Upper lobe of right lung (tissue), 1 donor: Measurements from ENCODE around the gene TFIP11. TPM values are rescaled to one million over a fixed set of nuclear protein-coding genes. Genes with fewer than 3 reads are reported as not detected.

ENCODE experiments used
- ATAC-seq: fragments of 200-7000 bp; cut with Tn5 transposase; one replicate; pipeline ENCODE4 v1.9.1; 2020; ENCODE audit warnings: mild to moderate bottlenecking, moderate library complexity
- DNase-seq: peaks from one replicate; pipeline ENCODE4 v3.0.0-alpha.2; 2020
- H3K27ac ChIP-seq: fragments of 200-600 bp; one replicate; pipeline ENCODE4 v1.8.0; 2022
- H3K27me3 ChIP-seq: fragments of 200-600 bp; one replicate; pipeline ENCODE4 v1.8.0; 2022; ENCODE audit warnings: mild to moderate bottlenecking
- H3K36me3 ChIP-seq: fragments of 200-600 bp; one replicate; pipeline ENCODE4 v1.8.0; 2022
- H3K4me1 ChIP-seq: fragments of 200-600 bp; one replicate; pipeline ENCODE4 v1.8.0; 2022
- H3K4me3 ChIP-seq: fragments of 200-600 bp; one replicate; pipeline ENCODE4 v1.8.0; 2022; ENCODE audit warnings: mild to moderate bottlenecking
- H3K9me3 ChIP-seq: fragments of 200-600 bp; one replicate; pipeline ENCODE4 v1.8.0; 2022
- CTCF ChIP-seq: fragments of 200-600 bp; IDR thresholded peaks from one replicate; pipeline ENCODE4 v1.8.0; 2022; ENCODE audit warnings: antibody characterized with exemption
- intact Hi-C: fragments of 100-400 bp; cut with DNase I; formaldehyde crosslinking; loops from one replicate; pipeline ENCODE4 v1.11.0; 2022
- total RNA-seq: library from RNA; stranded (reverse); fragmentation: NEBNext Ultra II Directional; extraction: Animal tissue kit (Norgen Biotek cat#: 25700); gene quantifications from one replicate; pipeline ENCODE4 v1.2.1, GENCODE V29; 2021
- donor health status: DM: no; HTN: yes; CAD: no; lungs with severe emphysema.

The TFIP11 gene
- total RNA-seq, 1 donor from 2014 or later: 33.1 TPM

- no peaks in the 10 kb centered on the region for H3K4me1 ChIP-seq
- H3K9me3 ChIP-seq: no peaks in the 10 kb centered on the region
- intact Hi-C loops: no loop called here
- H3K36me3 ChIP-seq: peaks cover 46% of the 10 kb centered on the region
- TF ChIP-seq CTCF: no peak
- H3K27ac ChIP-seq: no peak overlapping the region
- H3K4me3 ChIP-seq: no peak overlapping the region
- no peaks in the 10 kb centered on the region for H3K27me3 ChIP-seq
- DNase-seq (no peak), ATAC-seq (no peak)
Observed at GRCh38 chr22:26541167-26541819, 29.0 kb upstream of the TFIP11 start.

- TF ChIP-seq CTCF: no peak
- DNase-seq (no peak), ATAC-seq (no peak)
- H3K27ac ChIP-seq: no peak overlapping the region
- no peak overlapping the region for H3K4me3 ChIP-seq
- peaks cover 46% of the 10 kb centered on the region for H3K36me3 ChIP-seq
- no peaks in the 10 kb centered on the region for H3K4me1 ChIP-seq
- no peaks in the 10 kb centered on the region for H3K9me3 ChIP-seq
- intact Hi-C loops: no loop called here
- H3K27me3 ChIP-seq: no peaks in the 10 kb centered on the region
Observed at GRCh38 chr22:26540119-26540518, 27.8 kb upstream of the TFIP11 start.

- Histone ChIP-seq H3K27ac (no peak overlapping the region), H3K27me3 (no peaks in the 10 kb centered on the region), H3K4me1 (no peaks in the 10 kb centered on the region), H3K36me3 (peaks cover 55% of the 10 kb centered on the region), H3K9me3 (no peaks in the 10 kb centered on the region), H3K4me3 (no peak overlapping the region)
- no peak for DNase-seq
- intact Hi-C loops: no loop called here
- no peak for ATAC-seq
- TF ChIP-seq CTCF: no peak
Observed at GRCh38 chr22:26536762-26537134, 24.5 kb upstream of the TFIP11 start.

GRCh38 chr22:26536056-26536761 lies 23.9 kb upstream of the TFIP11 start:
- peak; percentile 34 for ATAC-seq

GRCh38 chr22:26535603-26535908 lies 23.3 kb upstream of the TFIP11 start:
- DNase-seq (no peak), ATAC-seq (no peak)
- H3K4me1 ChIP-seq: no peaks in the 10 kb centered on the region
- H3K36me3 ChIP-seq: peaks cover 52% of the 10 kb centered on the region
- no peak overlapping the region for H3K4me3 ChIP-seq
- intact Hi-C loops: no loop called here
- TF ChIP-seq CTCF: no peak
- no peak overlapping the region for H3K27ac ChIP-seq
- no peaks in the 10 kb centered on the region for H3K9me3 ChIP-seq
- H3K27me3 ChIP-seq: no peaks in the 10 kb centered on the region

More at GRCh38 chr22:26536056-26536761, 23.9 kb upstream of the TFIP11 start:
- Histone ChIP-seq H3K27ac (no peak overlapping the region), H3K36me3 (peaks cover 55% of the 10 kb centered on the region), H3K27me3 (no peaks in the 10 kb centered on the region), H3K9me3 (no peaks in the 10 kb centered on the region), H3K4me1 (no peaks in the 10 kb centered on the region), H3K4me3 (no peak overlapping the region)
- no peak for TF ChIP-seq CTCF
- intact Hi-C loops: no loop called here
- DNase-seq: no peak
